ENCODE measurements around the gene MATN1. TPM values are rescaled to one million over a fixed set of nuclear protein-coding genes. Genes with fewer than 3 reads are reported as not detected.

MATN1 gene
- total RNA-seq, 6 experiments from 2014 or later, result 0.06 TPM; not detected in 5

DNA sequence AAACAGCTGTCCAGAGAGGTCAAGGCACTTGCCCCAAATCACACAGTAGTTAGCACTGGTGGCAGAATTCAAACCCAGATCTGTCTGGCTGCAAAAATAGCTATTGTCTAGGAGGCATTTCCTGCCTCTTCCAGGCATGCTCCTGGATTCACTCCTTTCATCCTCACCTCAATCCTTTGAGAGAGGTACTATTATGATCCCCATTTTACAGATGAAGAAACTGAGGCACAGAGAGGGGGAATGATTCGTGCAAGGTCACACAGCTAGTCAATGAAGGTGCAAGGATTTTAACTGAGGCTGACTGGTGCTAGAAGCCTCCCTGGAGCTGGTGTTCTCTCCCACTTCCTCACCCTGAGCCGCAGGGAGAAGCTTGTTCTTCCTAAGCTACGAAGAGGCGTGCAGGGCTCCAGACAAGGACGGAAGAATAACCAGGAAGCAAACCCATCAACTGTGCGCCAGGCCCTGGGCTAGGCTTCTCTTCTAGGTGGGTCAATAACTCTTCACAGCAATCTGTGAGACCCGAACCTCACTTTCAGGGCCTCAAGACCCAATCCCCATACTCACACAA lies 34.8 kb upstream of the MATN1 start:
- Mint-ChIP-seq H3K4me1 (ENCODE audit: low read depth) (peaks cover 33% of the 10 kb centered on the region), H3K9me3 (no peaks in the 10 kb centered on the region), H3K36me3 (ENCODE audit: low read depth) (no peaks in the 10 kb centered on the region; the same call in 1 of the 2 replicates), H3K4me3 (no peak overlapping the region), H3K27me3 (ENCODE audit: insufficient read depth) (peaks cover 14% of the 10 kb centered on the region), H3K27ac (no peak overlapping the region)
- TF ChIP-seq, protein P1, sequence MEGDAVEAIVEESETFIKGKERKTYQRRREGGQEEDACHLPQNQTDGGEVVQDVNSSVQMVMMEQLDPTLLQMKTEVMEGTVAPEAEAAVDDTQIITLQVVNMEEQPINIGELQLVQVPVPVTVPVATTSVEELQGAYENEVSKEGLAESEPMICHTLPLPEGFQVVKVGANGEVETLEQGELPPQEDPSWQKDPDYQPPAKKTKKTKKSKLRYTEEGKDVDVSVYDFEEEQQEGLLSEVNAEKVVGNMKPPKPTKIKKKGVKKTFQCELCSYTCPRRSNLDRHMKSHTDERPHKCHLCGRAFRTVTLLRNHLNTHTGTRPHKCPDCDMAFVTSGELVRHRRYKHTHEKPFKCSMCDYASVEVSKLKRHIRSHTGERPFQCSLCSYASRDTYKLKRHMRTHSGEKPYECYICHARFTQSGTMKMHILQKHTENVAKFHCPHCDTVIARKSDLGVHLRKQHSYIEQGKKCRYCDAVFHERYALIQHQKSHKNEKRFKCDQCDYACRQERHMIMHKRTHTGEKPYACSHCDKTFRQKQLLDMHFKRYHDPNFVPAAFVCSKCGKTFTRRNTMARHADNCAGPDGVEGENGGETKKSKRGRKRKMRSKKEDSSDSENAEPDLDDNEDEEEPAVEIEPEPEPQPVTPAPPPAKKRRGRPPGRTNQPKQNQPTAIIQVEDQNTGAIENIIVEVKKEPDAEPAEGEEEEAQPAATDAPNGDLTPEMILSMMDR (IDR thresholded peaks at IDR 0.05), result no peak
- DNase-seq, result no peak

DNA sequence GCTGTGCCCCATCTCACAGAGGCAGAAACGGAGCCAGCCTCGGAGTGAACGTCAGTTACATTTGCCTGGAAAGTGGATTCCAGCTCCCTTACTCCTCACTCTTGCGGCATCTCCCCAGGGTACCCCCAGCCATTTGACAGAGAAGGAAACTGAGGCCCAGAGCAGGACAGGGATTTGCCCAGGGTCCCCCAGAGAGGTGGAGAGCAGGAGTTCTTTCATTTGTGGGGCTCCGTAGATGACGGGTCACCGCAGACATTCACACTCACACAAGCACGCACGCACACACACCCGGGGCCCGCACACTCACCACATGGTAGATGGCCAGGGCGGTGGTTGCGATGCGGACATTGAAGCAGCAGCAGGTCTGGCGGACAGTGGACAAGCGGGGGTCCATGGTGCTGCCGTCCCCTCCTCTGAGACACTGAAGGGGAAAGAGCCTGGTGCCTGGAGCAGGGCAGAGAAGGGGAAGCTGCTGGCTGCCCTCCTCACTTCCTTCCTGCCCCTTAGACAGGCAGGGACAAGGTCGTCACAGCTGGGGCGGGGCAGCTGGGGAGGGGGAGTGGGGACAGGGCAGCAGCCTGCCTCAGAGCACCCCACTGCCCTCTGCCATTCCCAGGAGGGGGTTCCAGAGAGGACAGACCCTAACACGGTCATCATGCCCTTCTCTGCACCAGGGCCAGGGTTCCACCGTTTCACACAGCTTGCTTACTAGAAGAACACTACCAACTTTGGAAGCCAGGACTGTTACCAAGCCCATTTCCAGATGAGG lies 34.2 kb upstream of the MATN1 start, which contains the start of gene LAPTM5:
Gene LAPTM5 (minus strand): TSS at position 423 of the 769 bp plus-strand sequence. CDS start 29 bp downstream, at position 394.
- Mint-ChIP-seq H3K4me3 (peak within 1 kb of the TSS; percentile 60), H3K36me3 (ENCODE audit: low read depth) (no peaks in the 10 kb centered on the region; the same call in 1 of the 2 replicates), H3K27me3 (ENCODE audit: insufficient read depth) (peaks cover 18% of the 10 kb centered on the region; the same call in 1 of the 2 replicates), H3K4me1 (ENCODE audit: low read depth) (peaks cover 28% of the 10 kb centered on the region), H3K9me3 (no peaks in the 10 kb centered on the region), H3K27ac (peak within 1 kb of the TSS; percentile 94)
- DNase-seq, result no peak
- TF ChIP-seq, protein P1 (IDR thresholded peaks at IDR 0.05), result no peak

DNA sequence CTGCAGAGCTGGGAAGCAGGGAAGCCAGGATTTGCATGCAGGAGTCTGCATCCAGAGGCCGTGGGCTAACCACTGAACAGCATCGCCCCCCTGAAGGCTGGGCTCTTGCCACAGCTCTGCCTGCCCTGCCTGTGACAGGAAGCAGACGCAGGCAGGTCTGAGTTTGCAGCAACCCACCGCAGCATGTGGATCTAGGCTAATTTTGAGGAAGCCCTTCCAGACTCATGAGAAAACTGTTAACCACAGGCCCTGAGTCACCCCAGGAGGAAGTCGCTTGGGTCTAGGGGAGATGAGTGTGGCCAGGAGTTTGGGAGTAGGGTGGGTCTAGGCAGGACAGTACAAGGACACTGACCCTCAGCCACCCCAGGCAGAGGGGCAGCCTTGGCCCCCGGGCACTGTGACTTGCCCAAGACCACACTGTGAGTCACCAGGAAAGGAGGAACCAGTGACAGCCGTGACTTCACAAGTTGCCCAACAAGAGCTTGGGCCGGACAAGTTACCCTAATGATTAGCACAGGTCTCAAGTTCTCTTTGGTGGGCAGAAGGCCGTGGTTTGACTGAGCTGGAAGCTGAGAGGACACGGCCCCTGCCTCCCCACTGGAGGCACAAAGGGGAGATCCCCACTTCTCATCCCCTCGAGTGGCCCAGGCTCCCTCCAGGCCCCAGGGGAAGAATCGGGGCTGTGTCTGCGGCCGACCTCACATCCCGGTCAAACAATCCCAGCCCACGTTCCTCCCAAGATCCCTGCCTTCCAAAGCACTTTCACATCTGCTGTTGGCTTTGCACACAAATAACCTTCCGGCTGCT lies 33.4 kb upstream of the MATN1 start:
- Mint-ChIP-seq H3K4me3 (peak overlapping the region; percentile 60), H3K4me1 (ENCODE audit: low read depth) (peaks cover 28% of the 10 kb centered on the region), H3K9me3 (no peaks in the 10 kb centered on the region), H3K27me3 (ENCODE audit: insufficient read depth) (peaks cover 20% of the 10 kb centered on the region; the same call in 1 of the 2 replicates), H3K36me3 (ENCODE audit: low read depth) (no peaks in the 10 kb centered on the region; the same call in 1 of the 2 replicates), H3K27ac (peak overlapping the region; percentile 94)
- TF ChIP-seq, protein P1 (IDR thresholded peaks at IDR 0.05), result no peak
- DNase-seq, result peak; percentile 82

DNA sequence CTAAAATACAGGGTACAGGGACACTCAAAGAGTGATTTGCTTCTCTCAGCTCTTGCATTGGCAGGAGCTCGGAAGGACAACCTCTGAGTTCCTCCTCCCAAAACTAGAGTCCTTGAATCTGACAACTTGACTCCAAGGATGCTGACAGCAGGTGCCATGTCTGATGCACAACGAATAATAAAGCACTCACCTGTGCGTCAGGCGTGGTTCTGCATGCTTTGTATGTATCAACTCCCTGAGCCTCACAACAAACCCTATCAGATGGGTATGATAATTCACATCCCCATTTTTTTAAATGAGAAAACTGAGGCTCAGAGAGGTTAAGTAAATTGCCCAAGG lies 32.8 kb upstream of the MATN1 start:
- peak overlapping the region; percentile 94; the same call in 1 of the 2 replicates for H3K27ac Mint-ChIP-seq
- no peak for DNase-seq
- TF ChIP-seq, protein P1 (IDR thresholded peaks at IDR 0.05), result no peak
- no peak overlapping the region; the same call in 1 of the 2 replicates for H3K4me3 Mint-ChIP-seq
- peaks cover 20% of the 10 kb centered on the region; the same call in 1 of the 2 replicates for H3K27me3 Mint-ChIP-seq (ENCODE audit: insufficient read depth)
- H3K36me3 Mint-ChIP-seq (ENCODE audit: low read depth), result no peaks in the 10 kb centered on the region; the same call in 1 of the 2 replicates
- H3K4me1 Mint-ChIP-seq (ENCODE audit: low read depth), result peaks cover 28% of the 10 kb centered on the region
- H3K9me3 Mint-ChIP-seq, result no peaks in the 10 kb centered on the region

DNA sequence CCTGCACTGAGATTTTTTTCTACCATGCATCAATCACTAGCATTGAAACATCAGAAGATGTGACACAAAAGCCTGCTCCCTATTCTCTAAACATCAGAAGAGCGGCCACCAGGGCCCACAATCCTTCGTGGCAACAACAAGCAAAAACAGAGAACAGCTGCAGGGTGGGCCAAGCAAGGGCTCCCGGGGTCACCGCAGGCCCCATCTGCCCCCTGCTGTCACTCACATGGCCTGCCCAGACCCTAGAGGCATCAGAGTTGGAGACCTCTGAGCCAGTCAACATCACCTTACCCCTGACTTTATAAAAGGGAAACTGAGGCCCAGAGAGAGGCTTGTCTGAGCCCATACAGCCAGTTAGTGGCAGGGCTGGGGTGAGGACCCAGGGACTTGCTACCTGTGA lies 32.4 kb upstream of the MATN1 start:
- Mint-ChIP-seq H3K9me3 (no peaks in the 10 kb centered on the region), H3K4me1 (ENCODE audit: low read depth) (peaks cover 28% of the 10 kb centered on the region), H3K36me3 (ENCODE audit: low read depth) (no peaks in the 10 kb centered on the region; the same call in 1 of the 2 replicates), H3K4me3 (no peak overlapping the region), H3K27me3 (ENCODE audit: insufficient read depth) (peaks cover 17% of the 10 kb centered on the region; the same call in 1 of the 2 replicates), H3K27ac (no peak overlapping the region)
- DNase-seq, result no peak
- TF ChIP-seq, protein P1 (IDR thresholded peaks at IDR 0.05), result peak; percentile 7; the same call in 1 of the 2 replicates

Measured in HFFc6 (cell line).